SK-N-SH (cell line): ENCODE results near the gene GLYR1. TPM values are rescaled to one million over a fixed set of nuclear protein-coding genes. Genes with fewer than 3 reads are reported as not detected.
A peak's percentile ranks its signal among the peaks of the same experiment; 100 is the strongest.

ENCODE experiments used
- CTCF ChIA-PET: fragments of 300-600, 350-600 bp; formaldehyde crosslinking; extraction: SDS; loops from one replicate; lab custom pipeline; 2021; lab: Yijun Ruan, JAX
- POLR2A ChIA-PET: fragments of 350-600 bp; sonication (Branson Sonifier 250); formaldehyde crosslinking; extraction: SDS; loops from one replicate; lab custom pipeline; 2020; ENCODE audit warnings: antibody characterized with exemption, inconsistent platforms; lab: Yijun Ruan, JAX
- DNase-seq: peaks from one replicate; pipeline ENCODE4 v3.0.0; 2012
- H2AFZ ChIP-seq: fragments of 200-600 bp; sonication (generic); 2 replicates; pipeline ENCODE4 v1.8.1; 2016; ENCODE audit warnings: antibody characterized with exemption, mild to moderate bottlenecking, low read depth
- H3F3A ChIP-seq: fragments of 200-600 bp; sonication (generic); replicated peaks from 2 replicates; pipeline ENCODE3; 2016; ENCODE audit warnings: antibody characterized with exemption, mild to moderate bottlenecking; ENCODE audit not compliant: insufficient read depth
- H3K27ac ChIP-seq, 2 experiments: fragments of 200-500 bp in 1 of 2; fragments of 200-600 bp in 1 of 2; sonication (Bioruptor generic) in 1 of 2; sonication (generic), shearing (Covaris generic) in 1 of 2; 2 replicates each; pipeline versions ENCODE4 v1.5.1 to v1.6.1; 2014 to 2016; ENCODE audit warnings: low read depth in 2 of 2, inconsistent platforms in 1 of 2, low read length in 1 of 2, mild to moderate bottlenecking in 1 of 2, mixed read lengths in 1 of 2
- H3K27me3 ChIP-seq: fragments of 200-600 bp; sonication (generic), shearing (Covaris generic); 2 replicates; pipeline ENCODE4 v1.6.1; 2016; ENCODE audit warnings: mixed run types; ENCODE audit not compliant: insufficient read depth
- H3K36me3 ChIP-seq, 2 experiments: fragments of 200-500 bp in 1 of 2; fragments of 200-600 bp in 1 of 2; sonication (Bioruptor generic) in 1 of 2; sonication (generic) in 1 of 2; replicated peaks in 1 of 2; 2 replicates each; pipeline versions ENCODE3 to v1.5.1; 2014 to 2016; ENCODE audit warnings: low read length in 1 of 2, mild to moderate bottlenecking in 1 of 2; ENCODE audit not compliant: insufficient read depth in 2 of 2, control insufficient read depth in 1 of 2
- H3K4me1 ChIP-seq, 2 experiments: fragments of 200-500 bp in 1 of 2; fragments of 200-600 bp in 1 of 2; sonication (Bioruptor generic) in 1 of 2; sonication (generic), shearing (Covaris generic) in 1 of 2; 2 replicates each; pipeline versions ENCODE4 v1.5.1 to v1.6.1; 2014 to 2016; ENCODE audit warnings: low read depth in 1 of 2, low read length in 1 of 2, mixed run types in 1 of 2; ENCODE audit not compliant: insufficient read depth in 2 of 2, control insufficient read depth in 1 of 2
- H3K4me2 ChIP-seq: fragments of 200-600 bp; sonication (generic), shearing (Covaris generic); 2 replicates; pipeline ENCODE4 v1.6.1; 2017; ENCODE audit warnings: mixed run types
- H3K4me3 ChIP-seq, 2 experiments: fragments of 200-500 bp in 1 of 2; fragments of 200-600 bp in 1 of 2; sonication (Bioruptor generic) in 1 of 2; sonication (generic), shearing (Covaris generic) in 1 of 2; 2 replicates each; pipeline versions ENCODE4 v1.5.1 to v1.8.1; 2014 to 2016; ENCODE audit warnings: low read depth in 2 of 2, inconsistent platforms in 1 of 2, low read length in 1 of 2, mild to moderate bottlenecking in 1 of 2, mixed read lengths in 1 of 2, moderate library complexity in 1 of 2
- H3K79me2 ChIP-seq: fragments of 200-600 bp; sonication (generic); 2 replicates; pipeline ENCODE4 v1.8.1; 2017; ENCODE audit warnings: mild to moderate bottlenecking; ENCODE audit not compliant: insufficient read depth
- H3K9ac ChIP-seq: fragments of 200-600 bp; sonication (generic); 2 replicates; pipeline ENCODE4 v1.6.1; 2017; ENCODE audit warnings: mixed run types
- H3K9me2 ChIP-seq: fragments of 200-600 bp; sonication (generic); 2 replicates; pipeline ENCODE4 v1.6.1; 2017; ENCODE audit warnings: mixed run types
- H3K9me3 ChIP-seq: fragments of 200-600 bp; sonication (generic); 2 replicates; pipeline ENCODE4 v1.6.1; 2017; ENCODE audit warnings: mixed run types, mild to moderate bottlenecking, moderate library complexity
- H4K20me1 ChIP-seq: fragments of 200-600 bp; sonication (generic); 2 replicates; pipeline ENCODE4 v1.6.1; 2017; ENCODE audit warnings: mild to moderate bottlenecking, mixed run types; ENCODE audit not compliant: insufficient read depth
- CHD2 ChIP-seq: fragments of 150-350 bp; IDR thresholded peaks from 2 replicates; pipeline ENCODE4 v1.6.1; 2018; ENCODE audit warnings: low read length; ENCODE audit not compliant: partially characterized antibody
- EP300 ChIP-seq, 2 experiments: IDR thresholded peaks; 2 replicates each; pipeline versions ENCODE4 v1.4.0 to v1.6.1; 2012; ENCODE audit warnings: borderline replicate concordance in 1 of 2, low read depth in 1 of 2, low read length in 1 of 2
- FOXM1 ChIP-seq: IDR thresholded peaks from 2 replicates; pipeline ENCODE4 v1.4.0; 2012; ENCODE audit warnings: low read depth, mild to moderate bottlenecking
- GATA2 ChIP-seq: sonication (generic); formaldehyde crosslinking; IDR thresholded peaks from 2 replicates; pipeline ENCODE4 v1.5.0; 2020; ENCODE audit warnings: mild to moderate bottlenecking, missing genetic modification reagents
- JUND ChIP-seq: IDR thresholded peaks from 2 replicates; pipeline ENCODE4 v1.4.0; 2012
- MXI1 ChIP-seq: IDR thresholded peaks from 2 replicates; pipeline ENCODE4 v1.6.1; 2012; ENCODE audit warnings: mild to moderate bottlenecking, low read depth, low read length, improper control_type of control experiment
- NFIC ChIP-seq: IDR thresholded peaks from 2 replicates; pipeline ENCODE4 v1.4.0; 2012; ENCODE audit warnings: borderline replicate concordance
- NRF1 ChIP-seq: IDR thresholded peaks from 2 replicates; pipeline ENCODE4 v1.6.1; 2012; ENCODE audit warnings: low read depth, mild to moderate bottlenecking, low read length
- RAD21 ChIP-seq: IDR thresholded peaks from 2 replicates; pipeline ENCODE4 v1.6.1; 2012; ENCODE audit warnings: mild to moderate bottlenecking, low read length
- RCOR1 ChIP-seq: fragments of 150-350 bp; IDR thresholded peaks from 2 replicates; pipeline ENCODE4 v1.6.1; 2017; ENCODE audit warnings: antibody characterized with exemption, low read length
- RFX5 ChIP-seq: IDR thresholded peaks from 2 replicates; pipeline ENCODE4 v1.6.1; 2012; ENCODE audit warnings: mild to moderate bottlenecking, improper control_type of control experiment, low read length
- RXRA ChIP-seq: IDR thresholded peaks from 2 replicates; pipeline ENCODE4 v1.4.0; 2012; ENCODE audit warnings: low read depth, mild to moderate bottlenecking, borderline replicate concordance
- SMC3 ChIP-seq: IDR thresholded peaks from 2 replicates; pipeline ENCODE4 v1.6.1; 2012; ENCODE audit warnings: low read depth, low read length, improper control_type of control experiment
- TAF1 ChIP-seq: IDR thresholded peaks from 2 replicates; pipeline ENCODE4 v1.6.1; 2012; ENCODE audit warnings: low read depth, mild to moderate bottlenecking, low read length, moderate library complexity, borderline replicate concordance
- TCF12 ChIP-seq: IDR thresholded peaks from 2 replicates; pipeline ENCODE4 v1.4.0; 2012
- TEAD4 ChIP-seq: IDR thresholded peaks from 2 replicates; pipeline ENCODE4 v1.4.0; 2012; ENCODE audit warnings: mild to moderate bottlenecking, borderline replicate concordance; ENCODE audit not compliant: insufficient read depth
- USF1 ChIP-seq: IDR thresholded peaks from 2 replicates; pipeline ENCODE4 v1.4.0; 2012; ENCODE audit warnings: low read depth, borderline replicate concordance
- USF2 ChIP-seq: fragments of 150-350 bp; IDR thresholded peaks from 2 replicates; pipeline ENCODE4 v1.6.1; 2017; ENCODE audit warnings: antibody characterized with exemption, low read length, low read depth, borderline replicate concordance
- ZBTB33 ChIP-seq: IDR thresholded peaks from 2 replicates; pipeline ENCODE4 v1.4.0; 2012; ENCODE audit warnings: low read depth, borderline replicate concordance
- WGBS: methylation state at CpG from one replicate; pipeline ENCODE4 v1.1.6; 2017; ENCODE audit warnings: low lambda C conversion rate; 5-methylcytosine and 5-hydroxymethylcytosine counted together
- polyA plus RNA-seq, 3 experiments: library from polyadenylated mRNA; depleted of rRNA; stranded (reverse); fragments of >200 nt; gene quantifications; 2 replicates each; pipeline ENCODE4 v1.2.3, GENCODE V29; 2012
- TF ChIP-seq, protein P1 (sequence below): IDR thresholded peaks from 2 replicates; pipeline ENCODE4; 2012
- TF ChIP-seq, protein P2 (sequence below): fragments of 200-600 bp; sonication (generic); IDR thresholded peaks from 2 replicates; pipeline ENCODE4 v1.6.1; 2017; ENCODE audit warnings: antibody characterized with exemption, mild to moderate bottlenecking, moderate library complexity

Gene GLYR1
- polyA plus RNA-seq, 1 of the 3 experiments (the other 2 are of a cell fraction): 40.1 TPM

DNA sequence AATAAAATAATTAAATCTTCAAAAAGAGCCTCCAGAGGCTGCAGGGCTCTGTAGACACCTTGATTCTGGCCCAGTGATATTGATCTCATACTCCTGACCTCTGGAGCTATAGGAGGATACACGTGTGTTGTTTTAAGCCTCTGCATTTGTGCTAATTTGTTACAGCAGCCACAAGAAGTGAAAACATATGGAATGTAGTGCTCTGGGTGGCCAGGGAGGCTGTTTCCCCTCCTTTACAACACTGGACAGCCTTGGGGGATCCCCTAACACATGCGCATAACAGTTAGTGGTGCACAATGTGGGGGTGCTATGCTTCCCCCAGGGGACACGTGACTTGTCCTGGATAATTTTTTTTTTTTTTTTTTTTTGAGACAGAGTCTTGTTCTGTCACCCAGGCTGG, 75.4 kb downstream of the GLYR1 start:
- peaks cover 6% of the 10 kb centered on the region for H3F3A ChIP-seq
- peak; percentile 85 for DNase-seq
- 53% methylated on average over 3 of the region's 3 CpGs for WGBS
- H3K27ac ChIP-seq: peak overlapping the region in 1 of 2 experiments; percentile 65; a peak in 2 of 4 replicates
- 0 out of 2 replicates have a peak overlapping the region, but pooled peaks have one; percentile 56 for H2AFZ ChIP-seq
- TF ChIP-seq USF1 (0 out of 2 replicates have a peak, but pooled peaks have one; percentile 24), JUND (no peak), MXI1 (peak; percentile 25; the same call in 1 of the 2 replicates), NRF1 (peak; percentile 49; the same call in 1 of the 2 replicates), GATA2 (CRISPR knock-in tag) (peak; percentile 78), SMC3 (no peak), RAD21 (0 out of 2 replicates have a peak, but pooled peaks have one; percentile 11), RCOR1 (peak; percentile 80), EP300 (IDR thresholded peaks at IDR 0.05; ENCODE audit: borderline replicate concordance in 1 of 2, low read depth in 1 of 2, low read length in 1 of 2) (peak in 1 of 2 experiments; percentile 70; a peak in 2 of 4 replicates), CHD2 (peak; percentile 38)
- TF ChIP-seq, protein P1, sequence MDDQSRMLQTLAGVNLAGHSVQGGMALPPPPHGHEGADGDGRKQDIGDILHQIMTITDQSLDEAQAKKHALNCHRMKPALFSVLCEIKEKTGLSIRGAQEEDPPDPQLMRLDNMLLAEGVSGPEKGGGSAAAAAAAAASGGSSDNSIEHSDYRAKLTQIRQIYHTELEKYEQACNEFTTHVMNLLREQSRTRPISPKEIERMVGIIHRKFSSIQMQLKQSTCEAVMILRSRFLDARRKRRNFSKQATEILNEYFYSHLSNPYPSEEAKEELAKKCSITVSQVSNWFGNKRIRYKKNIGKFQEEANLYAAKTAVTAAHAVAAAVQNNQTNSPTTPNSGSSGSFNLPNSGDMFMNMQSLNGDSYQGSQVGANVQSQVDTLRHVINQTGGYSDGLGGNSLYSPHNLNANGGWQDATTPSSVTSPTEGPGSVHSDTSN: no peak
- H3K4me2 ChIP-seq: no peak overlapping the region
- H3K36me3 ChIP-seq: no peaks in the 10 kb centered on the region
- no peak overlapping the region for H3K9ac ChIP-seq
- ChIA-PET POLR2A (interaction anchor here (0.7 to 0.8 kb wide), 2 partner anchors 31 kb away, joined by 3 to 4 read pairs; partner anchors contain the start of gene ROGDI), CTCF (interaction anchor here (1.0 kb wide), 1 partner anchor 17 kb away, joined by 3 read pairs; no protein-coding TSS in a partner anchor)
- no peak overlapping the region for H3K4me3 ChIP-seq
- no peaks in the 10 kb centered on the region for H3K9me3 ChIP-seq
- H3K79me2 ChIP-seq: peaks cover 3% of the 10 kb centered on the region; the same call in 1 of the 2 replicates
- H4K20me1 ChIP-seq: no peaks in the 10 kb centered on the region
- H3K4me1 ChIP-seq: peaks cover 0 to 16% of the 10 kb centered on the region in 2 experiments; a peak in 1 of 4 replicates
- no peaks in the 10 kb centered on the region for H3K27me3 ChIP-seq
- H3K9me2 ChIP-seq: no peaks in the 10 kb centered on the region

- 83% methylated on average over 7 of the region's 7 CpGs for WGBS
- Histone ChIP-seq H3K9me3 (no peaks in the 10 kb centered on the region), H3K9me2 (no peaks in the 10 kb centered on the region), H3K4me2 (peak overlapping the region; percentile 78), H3K79me2 (peaks cover 26% of the 10 kb centered on the region), H4K20me1 (no peaks in the 10 kb centered on the region), H3K9ac (no peak overlapping the region), H3K27ac (peak overlapping the region in 1 of 2 experiments; percentile 75; a peak in 1 of 4 replicates), H3F3A (peaks cover 6% of the 10 kb centered on the region), H3K36me3 (peaks cover 0 to 2% of the 10 kb centered on the region in 2 experiments), H3K4me3 (peak overlapping the region in 1 of 2 experiments; percentile 58; a peak in 2 of 4 replicates), H2AFZ (peak overlapping the region; percentile 88; the same call in 1 of the 2 replicates), H3K4me1 (peaks cover 5 to 23% of the 10 kb centered on the region in 2 experiments; a peak in 2 of 4 replicates), H3K27me3 (no peaks in the 10 kb centered on the region)
- POLR2A ChIA-PET: interaction anchor here (1.3 to 2.8 kb wide), 4 partner anchors 9 to 35 kb away, joined by 3 to 16 read pairs (median 6); partner anchors contain the start of genes ANKS3, DNAAF8 and ROGDI
- DNase-seq: no peak
- CTCF ChIA-PET: no interaction called here
- no peak for TF ChIP-seq GATA2 (CRISPR knock-in tag)
- TF ChIP-seq, protein P2, sequence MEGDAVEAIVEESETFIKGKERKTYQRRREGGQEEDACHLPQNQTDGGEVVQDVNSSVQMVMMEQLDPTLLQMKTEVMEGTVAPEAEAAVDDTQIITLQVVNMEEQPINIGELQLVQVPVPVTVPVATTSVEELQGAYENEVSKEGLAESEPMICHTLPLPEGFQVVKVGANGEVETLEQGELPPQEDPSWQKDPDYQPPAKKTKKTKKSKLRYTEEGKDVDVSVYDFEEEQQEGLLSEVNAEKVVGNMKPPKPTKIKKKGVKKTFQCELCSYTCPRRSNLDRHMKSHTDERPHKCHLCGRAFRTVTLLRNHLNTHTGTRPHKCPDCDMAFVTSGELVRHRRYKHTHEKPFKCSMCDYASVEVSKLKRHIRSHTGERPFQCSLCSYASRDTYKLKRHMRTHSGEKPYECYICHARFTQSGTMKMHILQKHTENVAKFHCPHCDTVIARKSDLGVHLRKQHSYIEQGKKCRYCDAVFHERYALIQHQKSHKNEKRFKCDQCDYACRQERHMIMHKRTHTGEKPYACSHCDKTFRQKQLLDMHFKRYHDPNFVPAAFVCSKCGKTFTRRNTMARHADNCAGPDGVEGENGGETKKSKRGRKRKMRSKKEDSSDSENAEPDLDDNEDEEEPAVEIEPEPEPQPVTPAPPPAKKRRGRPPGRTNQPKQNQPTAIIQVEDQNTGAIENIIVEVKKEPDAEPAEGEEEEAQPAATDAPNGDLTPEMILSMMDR: no peak
- TF ChIP-seq RFX5: no peak
- no peak for TF ChIP-seq FOXM1
- TF ChIP-seq RCOR1: no peak
- no peak for TF ChIP-seq ZBTB33
- no peak for TF ChIP-seq TAF1
- TF ChIP-seq NFIC: no peak
- no peak for TF ChIP-seq RAD21
- TF ChIP-seq RXRA: no peak
- no peak for TF ChIP-seq TCF12
- TF ChIP-seq TEAD4: no peak
- no peak for TF ChIP-seq USF2
Observed at GRCh38 chr16:4769306-4769638, 77.8 kb downstream of the GLYR1 start.
